Right renal pelvis (tissue), 4 donors: Measurements from ENCODE around the gene TMEFF1. TPM values are rescaled to one million over a fixed set of nuclear protein-coding genes. Genes with fewer than 3 reads are reported as not detected.
"Not testable (repeated sequence)": the region's sequence is repeated elsewhere in the genome, so short reads cannot be mapped to it uniquely, and the experiment has no call there.

Source experiments
- DNase-seq, 4 donors: peaks; one replicate each; pipeline ENCODE4 v3.0.0-alpha.2; 2013; ENCODE audit warnings: low read depth in 4 of 4, low spot score in 3 of 4, missing footprints in 1 of 4
- polyA plus RNA-seq, 4 donors: library from polyadenylated mRNA; unstranded; fragments of 120-200 nt; gene quantifications; one replicate each; pipeline ENCODE4 v1.2.1, GENCODE V29; 2013; ENCODE audit not compliant: insufficient read length in 4 of 4

Gene TMEFF1
- 10 to 100 TPM in 1 of 4 donors, 1 to 10 TPM in 3; 4.2 to 10.1 (median 6.0) TPM for polyA plus RNA-seq

GRCh38 chr9:100472788-100473275 lies at the start of gene TMEFF1:
TMEFF1 (plus strand) TSS chr9:100473149; CDS start chr9:100473545, 396 bp downstream.
- peak in 3 of 4 donors; percentile 31 to 63 (median 53) for DNase-seq

GRCh38 chr9:100425758-100426157 lies 47.2 kb upstream of the TMEFF1 start:
- DNase-seq: no peak

- no peak for DNase-seq
Measured at GRCh38 chr9:100426189-100426529, 46.8 kb upstream of the TMEFF1 start.

GRCh38 chr9:100426530-100427365 lies 46.2 kb upstream of the TMEFF1 start, which contains the start of gene MSANTD3:
MSANTD3 (plus strand) TSS chr9:100427143; CDS start chr9:100441939, 14,796 bp downstream.
- DNase-seq: peak; percentile 46 to 56 (median 53)

GRCh38 chr9:100427366-100428263 lies 45.3 kb upstream of the TMEFF1 start:
- DNase-seq: no peak

GRCh38 chr9:100428871-100429654 lies 43.9 kb upstream of the TMEFF1 start:
- no peak for DNase-seq

- DNase-seq: no peak
Measured at GRCh38 chr9:100430286-100430940, 42.5 kb upstream of the TMEFF1 start.

- no peak for DNase-seq
Measured at GRCh38 chr9:100431886-100432285, 41.1 kb upstream of the TMEFF1 start.

GRCh38 chr9:100432736-100433135 lies 40.2 kb upstream of the TMEFF1 start:
- DNase-seq: no peak

GRCh38 chr9:100436571-100436970 lies 36.4 kb upstream of the TMEFF1 start:
- DNase-seq: no peak

- DNase-seq: peak; percentile 49 to 64 (median 51)
Measured at GRCh38 chr9:100437860-100438805, 34.8 kb upstream of the TMEFF1 start.

GRCh38 chr9:100440071-100440470 lies 32.9 kb upstream of the TMEFF1 start:
- DNase-seq: no peak

- not testable (repeated sequence) for DNase-seq
Measured at GRCh38 chr9:100440487-100440886, 32.5 kb upstream of the TMEFF1 start.

- DNase-seq: no peak
Measured at GRCh38 chr9:100441911-100442361, 31.0 kb upstream of the TMEFF1 start.

GRCh38 chr9:100443781-100444768 lies 28.9 kb upstream of the TMEFF1 start:
- no peak for DNase-seq

GRCh38 chr9:100445161-100445902 lies 27.6 kb upstream of the TMEFF1 start:
- no peak for DNase-seq
